Gastrocnemius medialis (tissue), 4 donors: ENCODE measurements around the gene ZSCAN4. TPM values are rescaled to one million over a fixed set of nuclear protein-coding genes. Genes with fewer than 3 reads are reported as not detected.

ENCODE experiments used
- ATAC-seq, 2 donors: fragments of 150-250 bp; one replicate each; pipeline ENCODE4 v1.9.1; 2016
- DNase-seq, 2 donors: peaks; one replicate each; pipeline ENCODE4 v3.0.0-alpha.2; 2019
- H3K27ac ChIP-seq, 4 donors: fragments of 200-600 bp; sonication (generic); 1 replicate in 1 of 4; 2 replicates in 3 of 4; pipeline ENCODE4 v1.5.1; 2016 to 2018; ENCODE audit warnings: mild to moderate bottlenecking in 2 of 4, moderate library complexity in 1 of 4
- H3K27me3 ChIP-seq, 3 donors: fragments of 200-600 bp; sonication (generic) in 2 of 3; 1 replicate in 1 of 3; 2 replicates in 2 of 3; pipeline versions ENCODE4 v1.5.1 to v1.6.0; 2016 to 2019; ENCODE audit warnings: mild to moderate bottlenecking in 1 of 3, moderate library complexity in 1 of 3
- H3K36me3 ChIP-seq, 2 donors: fragments of 200-600 bp; sonication (generic) in 1 of 2; one replicate each; pipeline ENCODE4 v1.5.1; 2017 to 2018
- H3K4me1 ChIP-seq, 2 donors: fragments of 200-600 bp; sonication (generic) in 1 of 2; one replicate each; pipeline ENCODE4 v1.5.1; 2016 to 2017; ENCODE audit warnings: mild to moderate bottlenecking in 2 of 2
- H3K4me3 ChIP-seq, 4 donors: fragments of 200-600 bp; sonication (generic) in 3 of 4; 1 replicate in 1 of 4; 2 replicates in 3 of 4; pipeline ENCODE4 v1.5.1; 2016 to 2019; ENCODE audit warnings: mild to moderate bottlenecking in 2 of 4
- H3K9me3 ChIP-seq, 3 donors: fragments of 200-600 bp; sonication (generic) in 2 of 3; 1 replicate in 1 of 3; 2 replicates in 2 of 3; pipeline ENCODE4 v1.5.1; 2016 to 2019
- POLR2A ChIP-seq, 2 donors: fragments of 450-650 bp; IDR thresholded peaks; one replicate each; pipeline ENCODE4 v1.6.1; 2017; ENCODE audit warnings: antibody characterized with exemption in 2 of 2, mild to moderate bottlenecking in 2 of 2, moderate library complexity in 2 of 2
- in situ Hi-C, 4 donors: fragments of 200-750 bp; cut with MboI; loops; one replicate each; pipeline versions ENCODE4 v1.15.0 to v1.8.0; 2017; ENCODE audit warnings: low sequenced_read_pairs in 4 of 4
- intact Hi-C: fragments of 100-400 bp; cut with DNase I; formaldehyde crosslinking; loops from one replicate; pipeline ENCODE4 v1.15.1; 2023; ENCODE audit warnings: low total_unique reads
- total RNA-seq, 4 donors: library from RNA; depleted of rRNA; stranded (reverse); fragments of >200 nt; gene quantifications; one replicate each; pipeline versions ENCODE4 v1.1.0 to v1.2.3, GENCODE V29; 2016
- TF ChIP-seq, protein P1 (sequence below), 5 experiments: fragments of 450-650 bp in 3 of 5; fragments of 200-600 bp in 2 of 5; sonication (generic) in 2 of 5; IDR thresholded peaks in 4 of 5; conservative IDR thresholded peaks in 1 of 5; 1 replicate in 4 of 5; 2 replicates in 1 of 5; pipeline ENCODE4 v1.5.1; 2016 to 2019; ENCODE audit warnings: antibody characterized with exemption in 5 of 5, mild to moderate bottlenecking in 3 of 5, moderate library complexity in 3 of 5

The ZSCAN4 gene
- total RNA-seq, 4 donors from 2014 or later: not detected

DNA sequence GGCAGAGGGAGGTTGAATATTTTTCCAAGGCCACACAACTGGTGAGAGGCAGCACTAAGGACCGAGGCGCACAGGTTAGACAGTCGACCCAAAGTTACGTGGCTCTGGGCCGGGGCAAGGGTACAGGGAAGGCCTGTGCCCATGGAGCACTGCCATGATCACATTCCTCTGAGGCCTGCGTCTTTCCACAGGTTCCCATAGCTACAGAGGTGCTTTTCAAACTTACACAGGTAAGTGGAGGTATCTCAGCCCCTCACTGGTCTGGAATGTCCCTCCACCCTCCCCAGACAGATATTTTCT, 35.0 kb upstream of the ZSCAN4 start:
- Histone ChIP-seq H3K27ac (peak overlapping the region; percentile 79 to 86 (median 86)), H3K36me3 (peaks cover 9 to 44% of the 10 kb centered on the region in 2 donors), H3K27me3 (no peaks in the 10 kb centered on the region), H3K4me3 (peak overlapping the region; percentile 85 to 96 (median 92)), H3K9me3 (peaks cover 4 to 16% (median 5%) of the 10 kb centered on the region in 3 donors), H3K4me1 (peaks cover 7 to 13% of the 10 kb centered on the region in 2 donors)
- TF ChIP-seq, protein P1, sequence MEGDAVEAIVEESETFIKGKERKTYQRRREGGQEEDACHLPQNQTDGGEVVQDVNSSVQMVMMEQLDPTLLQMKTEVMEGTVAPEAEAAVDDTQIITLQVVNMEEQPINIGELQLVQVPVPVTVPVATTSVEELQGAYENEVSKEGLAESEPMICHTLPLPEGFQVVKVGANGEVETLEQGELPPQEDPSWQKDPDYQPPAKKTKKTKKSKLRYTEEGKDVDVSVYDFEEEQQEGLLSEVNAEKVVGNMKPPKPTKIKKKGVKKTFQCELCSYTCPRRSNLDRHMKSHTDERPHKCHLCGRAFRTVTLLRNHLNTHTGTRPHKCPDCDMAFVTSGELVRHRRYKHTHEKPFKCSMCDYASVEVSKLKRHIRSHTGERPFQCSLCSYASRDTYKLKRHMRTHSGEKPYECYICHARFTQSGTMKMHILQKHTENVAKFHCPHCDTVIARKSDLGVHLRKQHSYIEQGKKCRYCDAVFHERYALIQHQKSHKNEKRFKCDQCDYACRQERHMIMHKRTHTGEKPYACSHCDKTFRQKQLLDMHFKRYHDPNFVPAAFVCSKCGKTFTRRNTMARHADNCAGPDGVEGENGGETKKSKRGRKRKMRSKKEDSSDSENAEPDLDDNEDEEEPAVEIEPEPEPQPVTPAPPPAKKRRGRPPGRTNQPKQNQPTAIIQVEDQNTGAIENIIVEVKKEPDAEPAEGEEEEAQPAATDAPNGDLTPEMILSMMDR (IDR thresholded peaks at IDR 0.05 in 4 of 5, conservative IDR thresholded peaks at IDR 0.05 in 1 of 5): no peak
- TF ChIP-seq POLR2A (IDR thresholded peaks at IDR 0.05): no peak
- DNase-seq (no peak), ATAC-seq (no peak)
- intact Hi-C loops: loop anchor here (1.0 to 5.0 kb wide), 6 partner anchors 19 to 1126 kb away; partner anchors contain the start of genes ZNF134, ZNF416, ZNF419 and ZNF471
- in situ Hi-C loops: loop anchor here in 1 of 4 donors (5.0 kb wide), 1 partner anchor 56 kb away; the partner anchor contains the start of gene ZNF416

- H3K36me3 ChIP-seq: peaks cover 29 to 78% of the 10 kb centered on the region in 2 donors
- H3K27ac ChIP-seq: no peak overlapping the region
- intact Hi-C loops (no loop called here), in situ Hi-C loops (no loop called here)
- peaks cover 7 to 13% of the 10 kb centered on the region in 2 donors for H3K4me1 ChIP-seq
- H3K9me3 ChIP-seq: peaks cover 8 to 32% (median 12%) of the 10 kb centered on the region in 3 donors
- no peak for TF ChIP-seq POLR2A (IDR thresholded peaks at IDR 0.05)
- TF ChIP-seq, protein P1 (IDR thresholded peaks at IDR 0.05 in 4 of 5, conservative IDR thresholded peaks at IDR 0.05 in 1 of 5): no peak
- H3K27me3 ChIP-seq: no peaks in the 10 kb centered on the region
- ATAC-seq (no peak), DNase-seq (no peak)
- H3K4me3 ChIP-seq: peak overlapping the region in 1 of 4 donors; percentile 12
Observed at GRCh38 chr19:57637379-57637778, 31.4 kb upstream of the ZSCAN4 start.

DNA sequence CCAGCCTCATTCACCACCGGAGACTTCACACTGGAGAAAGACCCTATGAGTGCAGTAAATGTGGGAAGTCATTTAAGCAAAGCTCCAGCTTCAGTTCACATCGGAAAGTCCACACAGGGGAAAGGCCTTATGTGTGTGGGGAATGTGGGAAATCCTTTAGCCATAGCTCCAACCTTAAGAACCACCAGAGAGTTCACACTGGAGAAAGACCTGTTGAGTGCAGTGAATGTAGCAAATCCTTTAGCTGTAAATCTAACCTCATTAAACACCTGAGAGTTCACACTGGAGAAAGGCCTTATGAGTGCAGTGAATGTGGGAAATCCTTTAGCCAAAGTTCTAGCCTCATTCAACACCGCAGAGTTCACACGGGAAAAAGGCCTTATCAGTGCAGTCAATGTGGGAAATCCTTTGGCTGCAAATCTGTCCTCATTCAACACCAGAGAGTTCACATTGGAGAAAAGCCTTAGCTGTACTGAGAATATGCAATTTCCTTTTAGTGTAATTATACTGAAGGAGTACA, 27.0 kb upstream of the ZSCAN4 start:
- Histone ChIP-seq H3K4me3 (peak overlapping the region in 1 of 4 donors; percentile 18), H3K4me1 (no peaks in the 10 kb centered on the region), H3K27ac (no peak overlapping the region), H3K36me3 (peaks cover 25 to 62% of the 10 kb centered on the region in 2 donors), H3K9me3 (peaks cover 8 to 30% (median 12%) of the 10 kb centered on the region in 3 donors), H3K27me3 (no peaks in the 10 kb centered on the region)
- TF ChIP-seq, protein P1 (IDR thresholded peaks at IDR 0.05 in 4 of 5, conservative IDR thresholded peaks at IDR 0.05 in 1 of 5): no peak
- no peak for TF ChIP-seq POLR2A (IDR thresholded peaks at IDR 0.05)
- ATAC-seq (no peak), DNase-seq (no peak)
- intact Hi-C loops: no loop called here
- in situ Hi-C loops: no loop called here

- Histone ChIP-seq H3K27me3 (no peaks in the 10 kb centered on the region), H3K4me3 (no peak overlapping the region), H3K36me3 (peaks cover 22 to 55% of the 10 kb centered on the region in 2 donors), H3K9me3 (peaks cover 4 to 27% (median 12%) of the 10 kb centered on the region in 3 donors), H3K27ac (no peak overlapping the region), H3K4me1 (no peaks in the 10 kb centered on the region)
- ATAC-seq: peak in 1 of 2 donors; percentile 52
- TF ChIP-seq POLR2A (IDR thresholded peaks at IDR 0.05): no peak
- TF ChIP-seq, protein P1 (IDR thresholded peaks at IDR 0.05 in 4 of 5, conservative IDR thresholded peaks at IDR 0.05 in 1 of 5): no peak
- in situ Hi-C loops: no loop called here
- intact Hi-C loops: no loop called here
- no peak for DNase-seq
Observed at GRCh38 chr19:57642396-57643046, 26.2 kb upstream of the ZSCAN4 start.
